HepG2 (cell line): Measurements from ENCODE around the gene UROS. TPM values are rescaled to one million over a fixed set of nuclear protein-coding genes. Genes with fewer than 3 reads are reported as not detected.

Experiments used
- ATAC-seq: fragments of 200-7000 bp; cut with Tn5 transposase; 3 replicates; pipeline ENCODE4 v1.9.1; 2020; ENCODE audit warnings: mild to moderate bottlenecking, moderate library complexity
- BruUV-seq: library from RNA; stranded (reverse); fragments of 400-500 nt; replicated peaks from 2 replicates; lab custom pipeline; 2021; lab: Mats Ljungman, UMichigan
- CTCF ChIA-PET: fragments of 300-600 bp; formaldehyde crosslinking; extraction: SDS; loops from one replicate; lab custom pipeline; 2021; ENCODE audit warnings: low total read pairs, inconsistent platforms, low intra/inter-chr PET ratio; lab: Yijun Ruan, JAX
- POLR2A ChIA-PET: fragments of 350-600 bp; sonication (Branson Sonifier 250); formaldehyde crosslinking; loops from one replicate; lab custom pipeline; 2020; ENCODE audit warnings: antibody characterized with exemption, inconsistent platforms; lab: Yijun Ruan, JAX
- DNase-seq: peaks from one replicate; pipeline ENCODE4 v3.0.0-alpha.2; 2015; ENCODE audit warnings: low spot score
- FAIRE-seq: peaks from 3 replicates; lab custom pipeline; 2011; peaks lifted over from hg19 to GRCh38; lab: Jason Lieb, UNC
- H2AFZ ChIP-seq: one replicate; pipeline ENCODE4 v1.6.1; 2011; ENCODE audit warnings: low read length, inconsistent platforms
- H3K27ac ChIP-seq: fragments of 300-600 bp; 3 replicates; pipeline ENCODE4 v1.8.0; 2011; ENCODE audit warnings: mixed run types, mild to moderate bottlenecking, mixed read lengths, low read length, inconsistent platforms; ENCODE audit not compliant: insufficient read depth; ENCODE audit errors: extremely low read length
- H3K27me3 ChIP-seq, 2 experiments: fragments of 200-600 bp in 1 of 2; 2 replicates in 1 of 2; 3 replicates in 1 of 2; pipeline versions ENCODE4 v1.6.0 to v1.8.0; 2011; ENCODE audit warnings: low read length in 2 of 2, mild to moderate bottlenecking in 2 of 2, moderate library complexity in 2 of 2, inconsistent platforms in 1 of 2; ENCODE audit not compliant: insufficient read depth in 2 of 2, control insufficient read depth in 1 of 2
- H3K36me3 ChIP-seq, 2 experiments: fragments of 200-600 bp in 1 of 2; replicated peaks in 1 of 2; 2 replicates in 1 of 2; 3 replicates in 1 of 2; pipeline versions ENCODE4 v1.5.1 to v1.8.0; 2011; ENCODE audit warnings: low read length in 2 of 2, inconsistent platforms in 1 of 2; ENCODE audit not compliant: insufficient read depth in 2 of 2, control insufficient read depth in 1 of 2
- H3K4me1 ChIP-seq: 2 replicates; pipeline ENCODE4 v1.5.1; 2012; ENCODE audit warnings: low read length, inconsistent platforms; ENCODE audit not compliant: insufficient read depth
- H3K4me2 ChIP-seq: 2 replicates; pipeline ENCODE4 v1.6.0; 2011; ENCODE audit warnings: low read depth, low read length, inconsistent platforms
- H3K4me3 ChIP-seq, 3 experiments: fragments of 200-600 bp in 1 of 3; sonication (generic), shearing (Covaris generic) in 1 of 3; replicated peaks in 1 of 3; 2 replicates each; pipeline ENCODE4 v1.5.1; 2011 to 2016; ENCODE audit warnings: low read length in 3 of 3, inconsistent platforms in 2 of 3, low read depth in 2 of 3, mild to moderate bottlenecking in 2 of 3, control low read depth in 1 of 3, mixed read lengths in 1 of 3; ENCODE audit not compliant: insufficient read depth in 1 of 3
- H3K79me2 ChIP-seq: one replicate; pipeline ENCODE4 v1.6.1; 2011; ENCODE audit warnings: low read length, inconsistent platforms; ENCODE audit not compliant: insufficient read depth
- H3K9ac ChIP-seq: 2 replicates; pipeline ENCODE4 v1.6.0; 2011; ENCODE audit warnings: mild to moderate bottlenecking, low read depth, low read length, inconsistent platforms; ENCODE audit not compliant: insufficient read depth
- H3K9me3 ChIP-seq: 2 replicates; pipeline ENCODE4 v1.5.1; 2012; ENCODE audit warnings: mild to moderate bottlenecking, low read length
- H4K20me1 ChIP-seq: 2 replicates; pipeline ENCODE4 v1.6.0; 2011; ENCODE audit warnings: inconsistent platforms, mild to moderate bottlenecking, low read length, moderate library complexity; ENCODE audit not compliant: insufficient read depth
- ARID4A ChIP-seq: sonication (generic); formaldehyde crosslinking; IDR thresholded peaks from 2 replicates; pipeline ENCODE4 v1.5.0; 2020; ENCODE audit warnings: mild to moderate bottlenecking, missing genetic modification reagents, borderline replicate concordance
- ARNT ChIP-seq: fragments of 450-650 bp; IDR thresholded peaks from 2 replicates; pipeline ENCODE4 v1.6.1; 2017
- ATAD3A ChIP-seq: sonication (generic); formaldehyde crosslinking; IDR thresholded peaks from 2 replicates; pipeline ENCODE4 v1.4.0; 2020; ENCODE audit warnings: missing genetic modification reagents
- HNRNPK ChIP-seq: fragments of 200-400 bp; formaldehyde crosslinking; IDR thresholded peaks from 2 replicates; pipeline ENCODE4 v1.6.1; 2018; ENCODE audit warnings: low read length, low read depth, moderate library complexity, mild to moderate bottlenecking; ENCODE audit not compliant: poor library complexity, severe bottlenecking
- JARID2 ChIP-seq: sonication (generic); formaldehyde crosslinking; IDR thresholded peaks from 2 replicates; pipeline ENCODE4 v1.8.1; 2023; ENCODE audit warnings: missing genetic modification reagents, inconsistent platforms; ENCODE audit not compliant: insufficient replicate concordance
- KAT7 ChIP-seq: IDR thresholded peaks from 2 replicates; pipeline ENCODE4 v1.6.1; 2018; ENCODE audit warnings: borderline replicate concordance, missing compliant biosample characterization
- KDM6A ChIP-seq: IDR thresholded peaks from 2 replicates; pipeline ENCODE4 v1.6.1; 2016; ENCODE audit warnings: low read depth
- NFYC ChIP-seq: IDR thresholded peaks from 2 replicates; pipeline ENCODE4 v1.6.1; 2016; ENCODE audit warnings: missing genetic modification reagents, missing compliant biosample characterization
- NR0B2 ChIP-seq: sonication (generic); formaldehyde crosslinking; IDR thresholded peaks from 2 replicates; pipeline ENCODE4 v1.4.0; 2020; ENCODE audit warnings: mild to moderate bottlenecking, missing genetic modification reagents
- RFX1 ChIP-seq: fragments of 450-650 bp; IDR thresholded peaks from 2 replicates; pipeline ENCODE4 v1.6.1; 2017
- SRF ChIP-seq: IDR thresholded peaks from 2 replicates; pipeline ENCODE4 v1.6.1; 2011; ENCODE audit warnings: mild to moderate bottlenecking, low read depth, low read length, moderate library complexity
- TMF1 ChIP-seq: sonication (generic); formaldehyde crosslinking; IDR thresholded peaks from 2 replicates; pipeline ENCODE4 v1.8.1; 2022; ENCODE audit warnings: low read depth, missing genetic modification reagents
- ZNF430 ChIP-seq: sonication (generic); formaldehyde crosslinking; IDR thresholded peaks from 2 replicates; pipeline ENCODE4 v1.9.0; 2021; ENCODE audit warnings: mild to moderate bottlenecking, missing genetic modification reagents
- ZNF563 ChIP-seq: sonication (generic); formaldehyde crosslinking; IDR thresholded peaks from 2 replicates; pipeline ENCODE4 v1.8.0; 2022; ENCODE audit warnings: mild to moderate bottlenecking, moderate library complexity, missing genetic modification reagents
- ZNF614 ChIP-seq: IDR thresholded peaks from 2 replicates; pipeline ENCODE4 v1.6.1; 2018; ENCODE audit warnings: missing biosample characterization, missing genetic modification reagents, inconsistent platforms, borderline replicate concordance
- ZNF780A ChIP-seq: sonication (generic); formaldehyde crosslinking; IDR thresholded peaks from 2 replicates; pipeline ENCODE4 v1.8.0; 2022; ENCODE audit warnings: mild to moderate bottlenecking, missing genetic modification reagents, moderate library complexity
- ZNF850 ChIP-seq: sonication (generic); formaldehyde crosslinking; conservative IDR thresholded peaks from 2 replicates; pipeline ENCODE4 v1.9.0; 2021; ENCODE audit warnings: mild to moderate bottlenecking, missing genetic modification reagents
- WGBS: methylation state at CpG from one replicate; pipeline ENCODE4 v1.1.6; 2017; ENCODE audit warnings: low lambda C conversion rate; 5-methylcytosine and 5-hydroxymethylcytosine counted together
- in situ Hi-C: cut with HindIII; loops from 2 replicates; pipeline ENCODE4 v1.10.0; 2017; ENCODE audit warnings: low pct_unique_long_range_greater_than_20kb; ENCODE audit not compliant: extremely low pct_ligation_motif_present
- intact Hi-C: fragments of 100-400 bp; cut with micrococcal nuclease; formaldehyde crosslinking; loops from one replicate; pipeline ENCODE4 v1.10.0; 2022; ENCODE audit not compliant: unreplicated experiment
- polyA plus RNA-seq, 8 experiments: library from polyadenylated mRNA; depleted of rRNA in 3 of 8; stranded (reverse) in 7 of 8; unstranded in 1 of 8; fragments of >200 nt; fragmentation: Illumina TruSeq in 4 of 8; extraction: Trizol in 4 of 8; gene quantifications; 2 replicates each; pipeline versions ENCODE4 v1.2.1 to v1.2.3, GENCODE V29; 2011 to 2016; ENCODE audit warnings: low read depth in 4 of 8, missing spikeins in 1 of 8, mixed read lengths in 1 of 8; ENCODE audit not compliant: insufficient read depth in 1 of 8
- total RNA-seq, 5 experiments: library from RNA; depleted of rRNA; stranded (reverse); fragments of >200 nt; fragmentation: Illumina TruSeq; extraction: Trizol; gene quantifications; 2 replicates each; pipeline ENCODE4 v1.2.3, GENCODE V29; 2016; ENCODE audit warnings: low read depth in 1 of 5
- TF ChIP-seq, protein P1 (sequence below): sonication (generic); formaldehyde crosslinking; IDR thresholded peaks from 2 replicates; pipeline ENCODE4 v1.5.0; 2020; ENCODE audit warnings: mild to moderate bottlenecking, missing genetic modification reagents

The UROS gene
- total and polyA plus RNA-seq, 2 of the 13 experiments (the other 11 are each of a cell fraction or from before 2014, with no cell fraction given): 14.8 to 49.9 TPM

- TF ChIP-seq, protein P1, sequence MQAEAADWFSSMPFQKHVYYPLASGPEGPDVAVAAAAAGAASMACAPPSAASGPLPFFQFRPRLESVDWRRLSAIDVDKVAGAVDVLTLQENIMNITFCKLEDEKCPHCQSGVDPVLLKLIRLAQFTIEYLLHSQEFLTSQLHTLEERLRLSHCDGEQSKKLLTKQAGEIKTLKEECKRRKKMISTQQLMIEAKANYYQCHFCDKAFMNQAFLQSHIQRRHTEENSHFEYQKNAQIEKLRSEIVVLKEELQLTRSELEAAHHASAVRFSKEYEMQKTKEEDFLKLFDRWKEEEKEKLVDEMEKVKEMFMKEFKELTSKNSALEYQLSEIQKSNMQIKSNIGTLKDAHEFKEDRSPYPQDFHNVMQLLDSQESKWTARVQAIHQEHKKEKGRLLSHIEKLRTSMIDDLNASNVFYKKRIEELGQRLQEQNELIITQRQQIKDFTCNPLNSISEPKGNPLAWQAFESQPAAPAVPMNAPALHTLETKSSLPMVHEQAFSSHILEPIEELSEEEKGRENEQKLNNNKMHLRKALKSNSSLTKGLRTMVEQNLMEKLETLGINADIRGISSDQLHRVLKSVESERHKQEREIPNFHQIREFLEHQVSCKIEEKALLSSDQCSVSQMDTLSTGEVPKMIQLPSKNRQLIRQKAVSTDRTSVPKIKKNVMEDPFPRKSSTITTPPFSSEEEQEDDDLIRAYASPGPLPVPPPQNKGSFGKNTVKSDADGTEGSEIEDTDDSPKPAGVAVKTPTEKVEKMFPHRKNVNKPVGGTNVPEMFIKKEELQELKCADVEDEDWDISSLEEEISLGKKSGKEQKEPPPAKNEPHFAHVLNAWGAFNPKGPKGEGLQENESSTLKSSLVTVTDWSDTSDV: no peak
- TF ChIP-seq RFX1: no peak
- no peak for TF ChIP-seq TMF1 (CRISPR knock-in tag)
- no peak for TF ChIP-seq NFYC
- no peak for TF ChIP-seq NR0B2 (CRISPR knock-in tag)
- no peak for TF ChIP-seq KDM6A (CRISPR knock-in tag)
- TF ChIP-seq JARID2: no peak
- TF ChIP-seq ZNF850 (CRISPR knock-in tag): no peak
- TF ChIP-seq, all 625 proteins: peak for 0
Measured at GRCh38 chr10:125812128-125812750, 10.8 kb downstream of the UROS start (continued).

GRCh38 chr10:125811251-125811650, 11.8 kb downstream of the UROS start:
- CTCF ChIA-PET: no interaction called here
- no peak for TF ChIP-seq KAT7
- TF ChIP-seq SRF: no peak
- TF ChIP-seq ZNF614: no peak
- no peak for TF ChIP-seq HNRNPK
- TF ChIP-seq ZNF563 (CRISPR knock-in tag): no peak
- no peak for TF ChIP-seq ZNF780A (CRISPR knock-in tag)
- TF ChIP-seq ZNF430 (CRISPR knock-in tag): no peak
- no peak for TF ChIP-seq ARID4A
- TF ChIP-seq ATAD3A (CRISPR knock-in tag): no peak
- no peak for TF ChIP-seq ARNT
- TF ChIP-seq, all 625 proteins: peak for 0
- intact Hi-C loops: no loop called here

More at GRCh38 chr10:125811251-125811650, 11.8 kb downstream of the UROS start:
- POLR2A ChIA-PET: no interaction called here
- H3K4me1 ChIP-seq: no peaks in the 10 kb centered on the region
- FAIRE-seq (no peak), ATAC-seq (no peak), DNase-seq (no peak)
- no peak overlapping the region for H3K4me2 ChIP-seq
- peaks cover 12 to 13% of the 10 kb centered on the region in 2 experiments for H3K36me3 ChIP-seq
- H3K9ac ChIP-seq: no peak overlapping the region
- no TSS peak for BruUV-seq
- 85% methylated on average over 1 of the region's 1 CpG for WGBS
- no peaks in the 10 kb centered on the region for H4K20me1 ChIP-seq
- no peak overlapping the region for H3K27ac ChIP-seq
- no peak overlapping the region for H3K4me3 ChIP-seq
- no peaks in the 10 kb centered on the region for H3K9me3 ChIP-seq
- H2AFZ ChIP-seq: no peak overlapping the region
- no peaks in the 10 kb centered on the region for H3K79me2 ChIP-seq
- in situ Hi-C loops: no loop called here
- H3K27me3 ChIP-seq: no peaks in the 10 kb centered on the region
